ENCODE data around the gene WWOX.

WWOX gene

GRCh38 chr16:78750611-78751010 is 651.2 kb downstream of the WWOX start:
- no peak for DNase-seq

DNA sequence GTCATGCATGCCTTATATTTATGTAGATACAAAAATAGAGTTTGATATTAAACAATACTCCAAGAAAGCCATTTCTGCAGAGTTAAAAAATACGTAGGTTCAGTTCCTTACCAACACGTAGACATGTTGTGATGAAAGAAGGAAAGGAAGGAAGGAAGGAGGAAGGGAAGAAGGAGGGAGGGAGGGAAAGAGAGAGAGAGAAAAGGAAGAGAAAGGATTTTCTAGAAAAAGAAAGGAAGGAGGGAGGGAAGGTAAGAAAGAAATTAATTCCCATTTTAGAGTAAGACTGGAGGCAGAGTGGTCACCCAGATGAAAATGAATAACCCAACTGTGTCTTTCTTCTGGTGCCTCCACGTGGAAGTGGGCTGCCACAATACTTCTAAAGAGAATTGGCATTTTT is 652.1 kb downstream of the WWOX start:
- DNase-seq: no peak

DNA sequence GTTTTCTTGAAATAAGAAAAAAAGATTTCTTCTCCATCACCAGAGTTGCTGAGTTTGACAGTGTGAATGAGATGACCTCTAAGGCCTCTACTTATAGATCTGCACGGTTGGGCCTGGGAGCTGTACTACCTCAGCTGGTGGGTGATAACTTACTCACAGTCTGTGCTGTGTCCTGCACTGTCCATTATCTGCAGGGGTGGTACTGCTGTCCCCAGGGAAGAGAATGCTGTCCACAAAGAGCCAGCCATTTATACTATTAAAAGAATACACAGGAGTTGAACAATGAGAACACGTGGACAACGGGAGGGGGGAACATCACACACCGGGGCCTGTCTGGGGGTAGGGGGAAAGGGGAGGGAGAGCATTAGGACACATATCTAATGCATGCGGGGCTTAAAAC is 655.3 kb downstream of the WWOX start:
- DNase-seq: no peak

DNA sequence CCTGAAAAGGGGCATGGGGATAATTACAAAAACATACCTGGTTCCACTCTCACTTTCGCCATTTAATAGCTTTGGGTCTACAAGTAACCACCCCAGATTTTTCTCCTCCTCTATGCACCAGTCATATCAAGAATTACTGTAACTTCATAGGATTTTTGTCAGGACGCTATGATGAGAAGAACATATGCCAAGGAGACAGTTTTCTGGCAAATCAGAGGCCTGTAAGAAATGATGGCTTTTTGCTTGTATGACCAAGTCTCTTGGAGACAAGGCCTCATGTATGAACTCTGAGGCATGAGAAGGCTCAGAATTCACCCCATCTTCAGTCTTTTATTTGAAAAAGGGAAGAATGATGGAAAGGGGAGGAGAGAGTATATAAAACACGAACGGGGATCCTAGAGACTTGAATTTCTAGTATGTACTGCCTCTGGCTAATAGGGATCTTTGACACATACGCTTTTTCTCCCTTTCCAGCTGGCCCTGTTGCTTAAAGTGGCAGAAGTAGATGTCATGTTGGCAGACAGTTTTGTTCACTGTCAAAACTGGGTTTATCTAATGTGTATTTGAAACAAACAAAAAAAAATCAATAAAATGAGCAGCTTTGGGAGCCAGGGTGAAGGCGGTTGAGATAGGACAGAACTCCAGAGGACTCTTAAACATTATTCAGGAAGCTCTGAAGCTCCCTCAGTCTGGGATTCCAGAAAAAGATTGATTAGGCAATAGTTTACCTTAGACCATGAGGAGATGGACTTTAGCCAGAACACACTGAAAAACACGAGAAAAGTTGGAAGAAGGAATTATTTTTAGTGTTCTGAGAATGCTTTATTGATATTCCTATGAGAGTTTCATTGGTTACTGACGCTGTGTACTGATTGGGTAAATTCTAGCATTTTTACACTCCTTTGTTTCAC is 656.6 kb downstream of the WWOX start:
- DNase-seq: no peak

DNA sequence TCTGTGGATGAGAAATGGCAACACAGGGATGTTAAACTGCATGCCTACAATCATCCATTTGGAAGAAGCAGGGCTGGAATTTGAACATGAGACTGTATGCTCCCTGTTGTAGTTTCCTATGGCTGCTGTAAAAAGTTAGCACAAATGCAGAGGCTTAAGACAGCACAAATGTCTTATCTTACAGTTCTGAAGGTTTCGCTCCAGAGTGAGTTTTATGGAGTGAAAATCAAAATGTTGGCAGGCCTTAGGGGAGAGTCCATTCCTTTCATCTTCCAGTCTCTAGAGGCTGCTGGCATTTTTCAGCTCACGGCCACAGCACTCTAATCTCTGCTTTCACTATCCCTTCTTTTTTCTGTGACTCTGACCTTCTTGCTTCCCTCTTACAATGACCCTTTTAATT is 660.1 kb downstream of the WWOX start:
- no peak for DNase-seq

- no peak for DNase-seq
Measured at GRCh38 chr16:78760611-78761010, 661.2 kb downstream of the WWOX start.

DNA sequence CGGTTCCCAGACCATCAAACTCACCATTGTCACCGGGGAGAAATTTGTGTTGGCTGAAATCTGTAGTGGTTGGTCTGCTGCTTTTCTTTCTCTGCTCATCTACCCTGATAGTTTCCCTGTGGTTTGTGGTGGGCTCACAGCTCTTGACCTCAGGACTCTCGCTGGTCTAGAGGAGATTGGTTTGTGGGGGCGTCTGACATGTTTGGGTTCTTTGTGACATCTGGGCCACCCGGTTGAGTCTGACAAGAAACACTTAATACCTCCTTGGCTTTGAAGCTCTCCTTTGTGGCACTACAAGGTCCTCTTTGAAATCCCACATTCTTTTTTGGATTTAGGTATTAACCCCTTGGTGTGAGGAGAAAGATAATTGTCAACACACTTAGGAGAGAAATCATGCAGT is 662.0 kb downstream of the WWOX start:
- no peak for DNase-seq

- no peak for DNase-seq
Measured at GRCh38 chr16:78762222-78762621, 662.8 kb downstream of the WWOX start.

DNA sequence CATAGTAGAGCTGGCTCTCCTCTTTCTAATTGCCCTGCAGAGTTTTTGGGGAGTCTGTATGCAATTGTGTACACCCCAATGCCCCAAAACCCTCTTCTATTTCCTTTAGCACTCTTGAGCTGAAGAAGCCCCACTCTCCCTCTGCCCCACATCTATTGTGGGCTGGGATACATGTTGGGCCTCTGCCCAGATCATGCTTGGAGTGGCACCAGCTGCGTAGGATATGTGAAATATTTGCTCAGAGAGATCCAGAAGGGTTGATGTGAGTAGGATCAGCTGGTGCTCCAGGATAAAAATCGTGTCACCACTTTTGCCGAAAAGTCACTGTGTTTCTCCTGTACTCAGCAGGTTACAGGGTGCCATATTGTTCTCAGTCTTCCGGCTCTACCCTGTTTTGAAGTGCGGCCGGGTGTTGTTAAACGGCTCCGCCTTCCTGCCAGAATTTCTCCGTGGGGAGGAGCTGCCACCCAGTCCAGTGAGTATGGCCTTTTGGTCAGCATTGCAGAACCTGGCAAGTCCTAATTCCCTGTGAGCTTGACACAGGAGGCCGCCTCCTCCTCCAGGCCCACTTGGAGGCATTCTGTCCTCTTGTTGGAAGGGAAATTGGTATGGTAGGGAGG is 664.5 kb downstream of the WWOX start:
- no peak for DNase-seq

- DNase-seq: no peak
Measured at GRCh38 chr16:78764478-78764877, 665.0 kb downstream of the WWOX start.

DNA sequence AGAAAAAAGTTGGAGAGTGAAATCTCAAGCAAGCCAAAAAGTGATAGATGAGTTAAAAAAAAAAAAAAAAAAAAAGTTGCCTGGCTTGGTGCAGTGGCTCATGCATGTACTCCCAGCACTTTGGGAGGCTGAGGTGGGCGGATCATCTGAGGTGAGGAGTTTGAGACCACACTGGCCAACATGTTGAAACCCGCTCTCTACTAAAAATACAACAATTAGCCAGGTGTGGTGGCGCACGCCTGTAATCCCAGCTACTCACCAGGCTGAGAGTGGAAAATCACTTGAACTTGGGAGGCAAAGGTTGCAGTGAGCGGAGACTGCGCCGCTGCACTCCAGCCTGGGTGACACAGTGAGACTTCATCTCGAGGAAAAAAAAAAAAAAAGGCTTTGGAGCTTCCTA is 668.8 kb downstream of the WWOX start:
- no peak for DNase-seq

GRCh38 chr16:78768718-78769117 is 669.3 kb downstream of the WWOX start:
- no peak for DNase-seq

DNA sequence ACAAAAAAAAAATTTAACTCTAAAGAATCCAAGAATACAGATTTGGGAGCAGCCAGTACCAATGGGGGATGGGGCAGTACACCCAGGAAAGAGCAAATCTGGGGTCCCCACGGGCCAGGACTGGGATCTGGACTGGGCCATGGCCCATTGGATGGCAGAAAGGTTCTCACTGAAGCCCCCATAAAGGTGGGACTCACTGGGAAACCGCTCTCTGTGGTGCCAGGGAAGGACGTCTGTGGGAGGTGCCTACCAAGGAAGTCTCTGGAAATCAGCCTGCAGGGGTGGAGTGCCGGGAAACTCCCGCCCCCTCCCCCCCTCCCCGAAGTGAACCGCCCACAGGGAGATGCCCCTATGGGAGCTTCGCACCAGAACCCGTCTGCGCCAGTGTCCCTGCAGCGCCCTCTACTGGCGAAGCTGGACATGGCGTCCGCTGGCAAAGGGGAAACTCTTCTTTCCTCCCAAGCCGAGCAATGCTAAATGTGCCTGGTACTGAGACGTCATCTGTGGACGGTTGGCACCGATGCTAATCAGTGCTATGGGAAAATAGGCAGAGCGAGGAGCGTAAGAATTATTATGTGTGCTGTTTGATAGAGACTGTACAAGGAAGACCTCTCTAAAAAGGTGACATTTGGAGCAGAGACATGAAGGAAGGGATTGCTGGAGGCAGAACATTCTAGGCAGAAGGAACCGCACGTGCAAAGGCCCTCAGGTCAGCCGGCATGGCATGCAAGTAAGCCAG is 671.1 kb downstream of the WWOX start:
- peak; percentile 48 to 78 for DNase-seq

- DNase-seq: no peak
Measured at GRCh38 chr16:78773291-78773702, 673.8 kb downstream of the WWOX start.

GRCh38 chr16:78773706-78774105 is 674.3 kb downstream of the WWOX start:
- no peak for DNase-seq

DNA sequence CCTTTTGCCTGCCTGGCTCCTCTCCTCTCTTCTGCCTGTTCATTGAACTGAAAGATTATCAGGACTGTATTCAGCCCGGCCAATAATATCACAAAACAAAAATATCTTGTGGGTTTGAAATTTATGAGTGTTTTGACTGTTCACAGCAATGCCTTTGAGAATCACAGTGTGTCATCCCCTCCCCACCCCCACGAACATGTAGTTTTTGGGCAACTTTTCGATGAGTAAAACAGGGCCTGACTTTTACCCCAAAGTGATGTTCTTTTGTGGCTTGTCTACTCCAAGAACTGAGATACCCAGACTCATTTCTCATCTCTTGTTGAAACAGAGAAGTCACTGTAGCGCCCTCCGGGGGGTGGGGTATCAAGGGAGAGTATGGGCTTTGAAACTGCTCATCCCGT is 675.7 kb downstream of the WWOX start:
- DNase-seq: no peak

GRCh38 chr16:78778101-78779004 is 678.9 kb downstream of the WWOX start:
- DNase-seq: no peak

DNA sequence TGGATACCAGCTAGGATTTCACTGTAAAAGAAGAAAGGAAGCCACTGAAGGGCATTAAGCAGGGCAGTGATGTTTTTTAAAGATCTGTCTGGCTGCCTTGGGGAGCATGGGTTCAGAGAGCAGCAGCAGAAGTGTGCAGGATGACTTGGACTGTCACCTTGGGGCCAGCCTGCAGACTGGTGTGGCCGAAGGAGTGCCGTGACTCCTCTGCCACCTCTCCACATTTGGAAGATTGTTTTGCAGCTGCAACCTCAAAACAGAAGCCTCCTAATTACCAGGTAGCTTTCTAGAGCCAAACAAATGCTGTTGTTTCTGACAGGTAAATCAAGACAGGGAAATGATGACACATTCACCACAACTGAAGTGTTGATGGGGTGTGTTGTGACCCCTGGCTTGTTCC is 681.4 kb downstream of the WWOX start:
- no peak for DNase-seq

GRCh38 chr16:78782572-78782971 is 683.1 kb downstream of the WWOX start:
- no peak for DNase-seq

DNA sequence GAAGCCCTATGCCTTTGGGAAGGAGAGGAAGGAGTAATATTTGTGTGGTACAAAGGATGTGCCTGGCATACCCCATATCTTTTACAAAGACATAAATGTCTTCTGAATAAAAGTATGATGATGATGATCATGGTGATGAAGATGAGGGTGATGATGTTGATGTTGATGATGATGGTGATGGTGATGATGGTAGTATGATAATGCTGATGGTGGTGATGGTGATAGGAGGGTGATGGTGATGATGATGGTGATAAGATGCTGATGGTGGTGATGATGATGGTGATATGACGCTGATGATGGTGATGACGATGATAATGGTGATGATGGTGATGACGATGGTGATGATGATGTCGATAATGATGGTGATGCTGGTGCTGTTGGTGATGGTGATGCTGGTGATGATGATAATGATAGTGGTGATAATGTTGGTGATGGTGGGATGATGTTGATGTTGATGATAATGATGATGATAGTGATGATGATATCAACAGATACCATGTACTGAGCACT is 684.2 kb downstream of the WWOX start:
- DNase-seq: no peak

- no peak for DNase-seq
Measured at GRCh38 chr16:78784771-78785170, 685.3 kb downstream of the WWOX start.

DNA sequence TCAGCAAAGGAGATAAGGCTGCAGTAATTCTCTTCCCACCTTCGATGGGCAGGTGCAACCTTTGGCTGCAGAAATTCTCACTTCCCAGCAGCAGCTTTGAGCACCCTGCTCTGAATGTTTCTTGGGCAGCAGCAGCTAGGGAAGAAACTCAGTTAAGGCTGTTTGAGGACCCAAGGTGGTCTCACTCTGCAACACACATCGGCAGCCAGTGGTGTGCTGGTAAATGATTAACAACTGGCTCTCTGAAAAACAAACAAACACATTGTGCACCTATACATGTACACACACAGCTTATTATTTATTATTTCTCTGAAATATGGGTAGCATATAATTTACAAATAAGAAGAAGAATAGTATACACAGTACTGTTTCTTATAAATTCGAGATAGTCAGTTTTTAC is 685.8 kb downstream of the WWOX start:
- DNase-seq: no peak

DNA sequence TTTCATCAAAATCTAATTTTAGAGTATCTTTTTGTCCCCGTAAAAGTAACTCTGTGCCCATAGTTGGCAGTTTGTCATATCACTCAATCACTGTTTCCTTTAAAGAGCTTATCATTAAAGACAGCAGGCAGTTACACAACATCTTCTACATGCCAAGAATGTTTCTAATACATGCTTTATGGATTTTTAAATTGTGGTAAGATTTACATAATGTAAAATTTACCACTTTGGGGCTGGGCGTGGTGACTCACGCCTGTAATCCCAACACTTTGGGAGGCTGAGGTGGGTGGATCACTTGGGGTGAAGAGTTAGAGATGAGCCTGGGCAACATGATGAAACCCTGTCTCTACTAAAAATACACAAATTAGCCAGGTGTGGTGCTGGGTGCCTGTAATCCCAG is 687.2 kb downstream of the WWOX start:
- DNase-seq: no peak

All from NCI-H524 (cell line).